Lung (tissue), 12 donors: ENCODE results near the gene OGA. TPM values are rescaled to one million over a fixed set of nuclear protein-coding genes. Genes with fewer than 3 reads are reported as not detected.

Source experiments
- ATAC-seq: fragments of 200-7000 bp; cut with Tn5 transposase; one replicate; pipeline ENCODE4 v1.9.1; 2020; ENCODE audit warnings: moderate number of reproducible peaks; ENCODE audit not compliant: insufficient read depth, low FRiP score
- DNase-seq, 3 donors: peaks; one replicate each; pipeline ENCODE4 v3.0.0-alpha.2; 2013 to 2017
- H3K27ac ChIP-seq, 2 donors: one replicate each; pipeline ENCODE4 v1.5.1; 2013; ENCODE audit warnings: mild to moderate bottlenecking in 2 of 2, moderate library complexity in 2 of 2, control low read depth in 1 of 2, inconsistent platforms in 1 of 2, low read depth in 1 of 2, low read length in 1 of 2
- H3K27me3 ChIP-seq, 3 donors: one replicate each; pipeline ENCODE4 v1.5.1; 2013; ENCODE audit warnings: low read length in 2 of 3; ENCODE audit not compliant: control insufficient read depth in 3 of 3, insufficient read depth in 3 of 3
- H3K36me3 ChIP-seq, 4 donors: one replicate each; pipeline ENCODE4 v1.5.1; 2013; ENCODE audit warnings: low read length in 4 of 4, mild to moderate bottlenecking in 1 of 4, moderate library complexity in 1 of 4; ENCODE audit not compliant: control insufficient read depth in 4 of 4, insufficient read depth in 4 of 4
- H3K4me1 ChIP-seq, 5 donors: one replicate each; pipeline ENCODE4 v1.5.1; 2013; ENCODE audit warnings: low read length in 5 of 5, mild to moderate bottlenecking in 2 of 5, moderate library complexity in 1 of 5; ENCODE audit not compliant: control insufficient read depth in 5 of 5, insufficient read depth in 5 of 5
- H3K4me3 ChIP-seq: one replicate; pipeline ENCODE4 v1.5.1; 2013; ENCODE audit warnings: mild to moderate bottlenecking, control low read depth, moderate library complexity
- H3K9ac ChIP-seq, 2 donors: one replicate each; pipeline ENCODE4 v1.5.1; 2013; ENCODE audit warnings: low read length in 2 of 2, control low read depth in 1 of 2; ENCODE audit not compliant: insufficient read depth in 1 of 2
- H3K9me3 ChIP-seq, 4 donors: one replicate each; pipeline ENCODE4 v1.5.1; 2013; ENCODE audit warnings: low read length in 3 of 4, mild to moderate bottlenecking in 1 of 4, moderate library complexity in 1 of 4; ENCODE audit not compliant: control insufficient read depth in 4 of 4, insufficient read depth in 3 of 4
- WGBS, 2 donors: extraction: QIAGEN DNeasy Blood & Tissue Kit; methylation state at CpG; one replicate each; pipeline ENCODE4 v1.1.7; 2013; 5-methylcytosine and 5-hydroxymethylcytosine counted together
- polyA plus RNA-seq, 2 donors: library from polyadenylated mRNA; stranded (reverse); fragments of 200-250 nt; gene quantifications; one replicate each; pipeline ENCODE4 v1.2.1, GENCODE V29; 2013
- total RNA-seq, 2 donors: library from RNA; depleted of rRNA in 1 of 2; stranded (reverse); fragments of >200 nt in 1 of 2; gene quantifications; one replicate each; pipeline ENCODE4 v1.2.1, GENCODE V29; 2014 to 2021
- TF ChIP-seq, protein P1 (sequence below): IDR thresholded peaks from 2 replicates; pipeline ENCODE4 v1.5.1; 2012; ENCODE audit warnings: mild to moderate bottlenecking; ENCODE audit errors: control extremely low read depth, extremely low read depth
- donor health status: control.
- donor health status: control.
- donor health status: Bipolar disorder and iron deficiency.
- donor health status: healthy.
- donor health status: DM: yes; HTN: yes; CAD: no.

The OGA gene
- total and polyA plus RNA-seq, 4 donors: 45.7 to 362 (median 69.7) TPM

DNA sequence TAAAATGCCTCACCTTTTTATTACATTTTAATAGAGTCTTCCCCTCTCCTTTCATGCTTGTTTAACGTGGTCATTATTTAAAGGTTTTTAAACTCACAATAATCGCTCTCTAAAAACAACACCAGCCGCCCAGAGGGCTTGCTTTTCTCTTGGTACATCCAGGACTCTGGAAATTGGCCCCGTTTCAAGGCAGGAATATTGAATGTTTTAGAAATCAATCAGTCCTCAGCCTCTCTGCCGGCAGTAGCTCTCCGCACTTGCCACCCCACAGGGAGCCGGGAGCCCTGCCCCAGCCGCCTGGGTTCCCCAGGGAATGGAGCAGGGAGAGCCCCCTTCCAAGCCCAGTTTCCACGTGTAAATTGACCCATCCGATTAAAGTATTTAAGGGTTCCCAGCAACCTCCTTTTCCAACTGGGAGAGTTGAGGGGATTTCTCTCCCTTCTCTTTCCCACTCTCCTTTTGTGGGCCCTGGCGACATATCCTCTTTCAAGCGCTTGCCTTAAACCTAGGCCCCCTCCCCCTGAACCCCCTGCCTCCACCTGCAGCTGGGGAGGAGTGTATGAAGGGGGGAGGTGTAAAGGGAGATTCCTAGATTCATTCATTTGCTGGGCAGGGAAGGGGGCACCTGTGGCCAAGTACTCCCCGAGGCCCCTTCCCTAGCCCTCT is 44.2 kb downstream of the OGA start:
- Histone ChIP-seq H3K9me3 (peaks cover 0 to 6% (median 0%) of the 10 kb centered on the region in 4 donors), H3K4me1 (peaks cover 0 to 6% (median under 1%) of the 10 kb centered on the region in 5 donors), H3K27me3 (peaks cover 0 to 77% (median 67%) of the 10 kb centered on the region in 3 donors), H3K4me3 (no peak overlapping the region), H3K36me3 (no peaks in the 10 kb centered on the region), H3K9ac (no peak overlapping the region), H3K27ac (no peak overlapping the region)
- no peak for ATAC-seq
- 12 to 13% methylated on average over 13 of the region's 13 CpGs for WGBS, 2 donors
- TF ChIP-seq, protein P1, sequence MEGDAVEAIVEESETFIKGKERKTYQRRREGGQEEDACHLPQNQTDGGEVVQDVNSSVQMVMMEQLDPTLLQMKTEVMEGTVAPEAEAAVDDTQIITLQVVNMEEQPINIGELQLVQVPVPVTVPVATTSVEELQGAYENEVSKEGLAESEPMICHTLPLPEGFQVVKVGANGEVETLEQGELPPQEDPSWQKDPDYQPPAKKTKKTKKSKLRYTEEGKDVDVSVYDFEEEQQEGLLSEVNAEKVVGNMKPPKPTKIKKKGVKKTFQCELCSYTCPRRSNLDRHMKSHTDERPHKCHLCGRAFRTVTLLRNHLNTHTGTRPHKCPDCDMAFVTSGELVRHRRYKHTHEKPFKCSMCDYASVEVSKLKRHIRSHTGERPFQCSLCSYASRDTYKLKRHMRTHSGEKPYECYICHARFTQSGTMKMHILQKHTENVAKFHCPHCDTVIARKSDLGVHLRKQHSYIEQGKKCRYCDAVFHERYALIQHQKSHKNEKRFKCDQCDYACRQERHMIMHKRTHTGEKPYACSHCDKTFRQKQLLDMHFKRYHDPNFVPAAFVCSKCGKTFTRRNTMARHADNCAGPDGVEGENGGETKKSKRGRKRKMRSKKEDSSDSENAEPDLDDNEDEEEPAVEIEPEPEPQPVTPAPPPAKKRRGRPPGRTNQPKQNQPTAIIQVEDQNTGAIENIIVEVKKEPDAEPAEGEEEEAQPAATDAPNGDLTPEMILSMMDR: no peak
- DNase-seq: no peak

DNA sequence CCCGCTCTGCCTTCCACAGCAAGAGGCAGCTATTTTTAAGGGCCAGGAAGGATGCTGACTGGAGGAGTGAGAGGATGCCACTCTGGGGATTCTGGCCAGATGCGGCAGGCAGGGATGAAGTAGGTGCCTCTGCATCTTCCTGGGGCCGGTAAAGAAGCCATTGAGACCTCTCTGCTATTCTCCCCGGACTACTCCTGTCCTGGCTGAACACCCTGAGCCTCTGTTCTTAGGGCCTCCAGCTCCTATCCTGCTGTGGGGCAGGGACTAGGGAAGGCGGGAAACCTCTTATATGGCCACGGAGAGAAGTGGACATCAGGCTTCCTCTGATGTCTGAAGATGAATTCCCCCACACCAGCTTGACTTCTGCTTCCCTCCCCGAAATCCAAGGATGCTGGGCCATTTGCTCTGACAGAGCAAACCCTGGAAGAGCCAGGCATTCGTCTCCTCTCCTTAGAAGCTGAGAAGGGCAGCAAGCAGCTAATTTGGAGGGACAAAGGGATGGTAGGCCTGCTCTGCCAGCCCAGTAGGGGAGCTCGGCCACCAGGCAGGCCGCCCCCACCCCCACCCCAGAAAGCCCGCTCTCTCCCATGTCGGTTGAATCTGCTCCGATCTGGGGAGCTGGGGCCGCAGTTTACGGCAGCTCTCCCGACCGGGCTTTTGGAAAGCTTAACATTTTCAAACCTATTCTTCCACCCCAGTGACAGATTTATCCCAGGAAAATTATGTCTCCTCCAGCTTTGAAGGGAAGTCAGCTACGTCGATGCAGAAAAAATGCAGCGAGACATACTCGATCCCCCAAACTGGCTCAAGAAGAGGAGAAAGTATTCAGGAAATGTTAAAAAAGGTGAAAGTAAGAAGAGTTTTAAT is 45.1 kb downstream of the OGA start:
- Histone ChIP-seq H3K27me3 (peaks cover 0 to 71% (median 62%) of the 10 kb centered on the region in 3 donors), H3K4me3 (no peak overlapping the region), H3K4me1 (peaks cover 0 to 2% (median 0%) of the 10 kb centered on the region in 5 donors), H3K27ac (no peak overlapping the region), H3K36me3 (no peaks in the 10 kb centered on the region), H3K9ac (no peak overlapping the region), H3K9me3 (peaks cover 0 to 10% (median 0%) of the 10 kb centered on the region in 4 donors)
- TF ChIP-seq, protein P1: no peak
- 19 to 22% methylated on average over 21 of the region's 21 CpGs for WGBS, 2 donors
- DNase-seq (no peak), ATAC-seq (no peak)

DNA sequence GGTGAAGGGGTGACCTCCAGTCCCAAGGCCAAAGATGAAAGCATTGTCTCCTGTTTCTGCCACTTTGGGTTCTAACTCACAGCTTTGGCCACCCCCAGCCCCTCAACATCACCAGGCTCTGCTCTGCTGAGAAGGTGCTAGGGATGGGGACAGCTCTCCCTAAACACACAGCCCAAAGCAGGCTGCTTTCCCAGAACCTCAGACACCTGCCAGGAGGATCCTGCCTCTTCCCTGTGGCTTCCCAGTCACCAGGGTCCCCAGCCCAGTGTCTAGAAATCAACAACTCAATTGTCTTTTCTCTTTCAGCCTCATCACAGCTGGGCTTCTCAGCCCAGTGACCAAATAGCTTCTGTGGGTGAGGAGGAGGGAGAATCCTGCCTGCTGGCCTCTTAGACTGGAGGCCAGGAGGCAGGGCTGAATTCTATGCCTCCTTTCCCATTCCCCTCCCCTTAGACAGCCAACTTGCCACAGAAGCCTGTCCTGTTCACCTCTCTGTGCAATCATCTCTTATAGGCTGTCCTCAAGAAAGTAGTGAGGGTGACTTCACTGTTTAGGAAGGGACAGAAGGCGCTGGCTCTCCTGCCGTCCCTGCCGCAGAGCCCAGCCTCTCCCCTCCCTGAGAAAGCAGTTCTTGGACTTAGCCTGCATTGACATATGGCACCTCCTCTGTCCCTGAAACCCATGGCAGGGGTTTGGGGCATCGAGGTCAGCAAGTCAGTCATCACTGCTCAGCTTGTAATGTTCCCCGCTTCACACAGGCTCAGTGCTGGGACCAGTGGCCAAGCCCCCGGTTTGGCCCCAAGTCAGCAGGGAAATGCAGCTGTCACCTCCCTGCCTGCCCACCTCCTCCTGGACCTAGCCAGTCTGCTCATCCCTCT is 46.0 kb downstream of the OGA start:
- H3K36me3 ChIP-seq: no peaks in the 10 kb centered on the region
- no peak overlapping the region for H3K9ac ChIP-seq
- 72 to 73% methylated on average over 6 of the region's 6 CpGs for WGBS, 2 donors
- no peak overlapping the region for H3K27ac ChIP-seq
- peaks cover 0 to 10% (median 0%) of the 10 kb centered on the region in 4 donors for H3K9me3 ChIP-seq
- H3K4me1 ChIP-seq: peaks cover 0 to 8% (median 0%) of the 10 kb centered on the region in 5 donors
- peaks cover 0 to 62% (median 53%) of the 10 kb centered on the region in 3 donors for H3K27me3 ChIP-seq
- DNase-seq: no peak
- TF ChIP-seq, protein P1: no peak
- ATAC-seq: no peak
- H3K4me3 ChIP-seq: no peak overlapping the region
